Dedifferentiated amniotic fluid mesenchymal stem cell (primary cell): ENCODE measurements around the gene NEK4.
"Not testable (repeated sequence)": the region's sequence is repeated elsewhere in the genome, so short reads cannot be mapped to it uniquely, and the experiment has no call there.

Source experiments
- DNase-seq: peaks from one replicate; pipeline ENCODE4 v3.0.0-alpha.2; 2016; ENCODE audit errors: extremely low spot score

The NEK4 gene

GRCh38 chr3:52777959-52778805 is 7.4 kb upstream of the NEK4 start:
- no peak for DNase-seq

GRCh38 chr3:52777127-52777958 is 6.6 kb upstream of the NEK4 start, which contains the start of gene ITIH1:
TSS of gene ITIH1 (plus strand) at chr3:52777599. CDS start at chr3:52777616, 17 bp downstream.
- no peak for DNase-seq

GRCh38 chr3:52776486-52776885 is 5.7 kb upstream of the NEK4 start:
- DNase-seq = not testable (repeated sequence)

GRCh38 chr3:52775877-52776276 is 5.1 kb upstream of the NEK4 start:
- no peak for DNase-seq

GRCh38 chr3:52774901-52775864 is 4.4 kb upstream of the NEK4 start:
- DNase-seq = no peak

GRCh38 chr3:52774066-52774713 is 3.5 kb upstream of the NEK4 start:
- no peak for DNase-seq

GRCh38 chr3:52773361-52774065 is 2.8 kb upstream of the NEK4 start:
- no peak for DNase-seq

- no peak for DNase-seq
These were observed 962 bp upstream of the NEK4 start for GRCh38 chr3:52771702-52772101.

- DNase-seq = no peak
These were observed 568 bp upstream of the NEK4 start for GRCh38 chr3:52771334-52771681.

GRCh38 chr3:52769786-52770455 is 819 bp downstream of the NEK4 start:
- DNase-seq = no peak

GRCh38 chr3:52763466-52763865 is 7.3 kb downstream of the NEK4 start:
- DNase-seq = no peak

- no peak for DNase-seq
These were observed 14.6 kb downstream of the NEK4 start for GRCh38 chr3:52756141-52756540.

GRCh38 chr3:52754373-52754772 is 16.4 kb downstream of the NEK4 start:
- DNase-seq = no peak

GRCh38 chr3:52752045-52752660 is 18.6 kb downstream of the NEK4 start:
- DNase-seq = peak; percentile 71

- no peak for DNase-seq
These were observed 27.0 kb downstream of the NEK4 start for GRCh38 chr3:52743721-52744120.

GRCh38 chr3:52743152-52743551 is 27.6 kb downstream of the NEK4 start:
- DNase-seq = no peak

- peak; percentile 26 for DNase-seq
These were observed 28.2 kb downstream of the NEK4 start for GRCh38 chr3:52742418-52743041.

GRCh38 chr3:52739730-52740129 is 31.0 kb downstream of the NEK4 start:
- no peak for DNase-seq

GRCh38 chr3:52733256-52733891 is 37.4 kb downstream of the NEK4 start:
- no peak for DNase-seq
